ENCODE data around the gene NCKAP5. TPM values are rescaled to one million over a fixed set of nuclear protein-coding genes. Genes with fewer than 3 reads are reported as not detected.

NCKAP5 gene
- total and polyA plus RNA-seq, 2 of the 8 experiments (the other 6 are each of a cell fraction or from before 2014, with no cell fraction given), result 0.27 to 0.86 TPM

DNA sequence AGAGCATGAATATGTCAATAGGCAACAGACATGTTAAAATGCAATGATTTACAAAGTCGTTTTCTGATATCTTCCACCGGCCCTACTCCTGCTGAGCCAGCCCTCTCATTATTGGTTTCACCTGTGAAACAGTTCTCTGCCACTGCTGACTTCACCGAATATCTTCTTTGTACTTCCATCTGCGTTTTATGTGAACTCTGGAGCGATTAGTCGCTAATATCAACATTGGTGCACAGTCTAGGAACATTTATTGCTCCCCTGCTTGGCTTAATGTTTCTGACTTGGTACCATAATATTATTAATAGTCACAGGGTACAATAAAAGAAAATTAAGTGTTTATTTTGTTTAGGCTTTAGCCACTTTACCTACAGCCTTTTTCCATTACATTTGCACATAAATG is 105.5 kb downstream of the NCKAP5 start:
- H2BK15ac ChIP-seq (ENCODE audit: low read length), result no peak overlapping the region
- H2BK5ac ChIP-seq (ENCODE audit: low read depth, low read length), result no peak overlapping the region
- no peak overlapping the region for H4K5ac ChIP-seq (ENCODE audit: insufficient read length, low read depth, low read length)
- no peak overlapping the region for H2AFZ ChIP-seq (ENCODE audit: low read length)
- no peaks in the 10 kb centered on the region for H3K79me1 ChIP-seq (ENCODE audit: low read depth, low read length)
- H3K23me2 ChIP-seq (ENCODE audit: low read depth, low read length), result no peaks in the 10 kb centered on the region
- H3K27ac ChIP-seq (ENCODE audit: low read depth, low read length), result no peak overlapping the region
- H3K36me3 ChIP-seq (ENCODE audit: control insufficient read depth in 2 of 4, insufficient read depth in 4 of 4, low read length in 3 of 4), result no peaks in the 10 kb centered on the region
- no peaks in the 10 kb centered on the region for H3K9me3 ChIP-seq (ENCODE audit: insufficient read depth in 2 of 2, low read depth in 1 of 2, low read length in 1 of 2)
- no peaks in the 10 kb centered on the region for H3K79me2 ChIP-seq (ENCODE audit: control insufficient read depth in 1 of 2, insufficient read depth in 2 of 2, low read length in 2 of 2)
- no peak overlapping the region for H3K4ac ChIP-seq (replicated peaks; ENCODE audit: insufficient read length, low read depth, low read length)
- no peak for TF ChIP-seq RFX5 (IDR thresholded peaks at IDR 0.05; ENCODE audit: borderline replicate concordance, low read depth, low read length)
- TF ChIP-seq, protein P1, sequence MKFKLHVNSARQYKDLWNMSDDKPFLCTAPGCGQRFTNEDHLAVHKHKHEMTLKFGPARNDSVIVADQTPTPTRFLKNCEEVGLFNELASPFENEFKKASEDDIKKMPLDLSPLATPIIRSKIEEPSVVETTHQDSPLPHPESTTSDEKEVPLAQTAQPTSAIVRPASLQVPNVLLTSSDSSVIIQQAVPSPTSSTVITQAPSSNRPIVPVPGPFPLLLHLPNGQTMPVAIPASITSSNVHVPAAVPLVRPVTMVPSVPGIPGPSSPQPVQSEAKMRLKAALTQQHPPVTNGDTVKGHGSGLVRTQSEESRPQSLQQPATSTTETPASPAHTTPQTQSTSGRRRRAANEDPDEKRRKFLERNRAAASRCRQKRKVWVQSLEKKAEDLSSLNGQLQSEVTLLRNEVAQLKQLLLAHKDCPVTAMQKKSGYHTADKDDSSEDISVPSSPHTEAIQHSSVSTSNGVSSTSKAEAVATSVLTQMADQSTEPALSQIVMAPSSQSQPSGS (IDR thresholded peaks at IDR 0.05; ENCODE audit: low read length), result no peak
- no peak for TF ChIP-seq SAP30 (IDR thresholded peaks at IDR 0.05; ENCODE audit: insufficient read depth, insufficient replicate concordance, low read length)
- no peak for TF ChIP-seq SP1 (IDR thresholded peaks at IDR 0.05; ENCODE audit: low read depth, low read length)
- TF ChIP-seq SIN3A (conservative IDR thresholded peaks at IDR 0.05 in 1 of 2, IDR thresholded peaks at IDR 0.05 in 1 of 2; ENCODE audit: low read depth in 1 of 2, low read length in 2 of 2), result no peak
- TF ChIP-seq, protein P2, sequence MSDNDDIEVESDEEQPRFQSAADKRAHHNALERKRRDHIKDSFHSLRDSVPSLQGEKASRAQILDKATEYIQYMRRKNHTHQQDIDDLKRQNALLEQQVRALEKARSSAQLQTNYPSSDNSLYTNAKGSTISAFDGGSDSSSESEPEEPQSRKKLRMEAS (IDR thresholded peaks at IDR 0.05), result no peak
- no peak for TF ChIP-seq BRCA1 (IDR thresholded peaks at IDR 0.05; ENCODE audit: low read depth, low read length)
- TF ChIP-seq, protein P3, sequence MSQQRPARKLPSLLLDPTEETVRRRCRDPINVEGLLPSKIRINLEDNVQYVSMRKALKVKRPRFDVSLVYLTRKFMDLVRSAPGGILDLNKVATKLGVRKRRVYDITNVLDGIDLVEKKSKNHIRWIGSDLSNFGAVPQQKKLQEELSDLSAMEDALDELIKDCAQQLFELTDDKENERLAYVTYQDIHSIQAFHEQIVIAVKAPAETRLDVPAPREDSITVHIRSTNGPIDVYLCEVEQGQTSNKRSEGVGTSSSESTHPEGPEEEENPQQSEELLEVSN (IDR thresholded peaks at IDR 0.05), result no peak
- TF ChIP-seq BCL11A (IDR thresholded peaks at IDR 0.05; ENCODE audit: low read depth in 2 of 2, low read length in 2 of 2), result no peak
- H3K14ac ChIP-seq (ENCODE audit: insufficient read length), result no peak overlapping the region
- 90% methylated on average over 6 of the region's 6 CpGs; no CpG with 5 or more reads in 1 of the 2 experiments for WGBS, 2 experiments (ENCODE audit: extremely low coverage in 1 of 2, insufficient coverage in 1 of 2, insufficient read length in 1 of 2, insufficient replicate concordance in 2 of 2, low coverage in 1 of 2, low lambda C conversion rate in 2 of 2, missing lambda C conversion rate in 1 of 2)
- no peak overlapping the region for H3K56ac ChIP-seq (replicated peaks; ENCODE audit: insufficient read length, low read depth, low read length)
- H2AK5ac ChIP-seq (ENCODE audit: low read depth, low read length), result no peak overlapping the region
- no peak overlapping the region for H4K91ac ChIP-seq (replicated peaks; ENCODE audit: insufficient read length, low read length)
- ChIA-PET POLR2A (ENCODE audit: partially characterized antibody) (no interaction called here), CTCF (ENCODE audit: partially characterized antibody) (no interaction called here)
- H2BK20ac ChIP-seq (ENCODE audit: low read length), result no peak overlapping the region
- H4K8ac ChIP-seq (ENCODE audit: extremely low read depth, insufficient read depth, low read length), result no peak overlapping the region
- no peak overlapping the region for H3K9ac ChIP-seq (replicated peaks in 1 of 4; ENCODE audit: extremely low read depth in 1 of 4, low read depth in 3 of 4, low read length in 3 of 4)
- no peak overlapping the region for H2BK120ac ChIP-seq (replicated peaks; ENCODE audit: low read depth, low read length)
- no peaks in the 10 kb centered on the region for H4K20me1 ChIP-seq (replicated peaks in 1 of 2; ENCODE audit: control insufficient read depth in 1 of 2, insufficient read depth in 2 of 2, low read length in 2 of 2)
- DNase-seq (ENCODE audit: low read depth in 1 of 2, low spot score in 2 of 2), result no peak
- no peak overlapping the region for H2BK12ac ChIP-seq (ENCODE audit: low read depth, low read length)
- no peak overlapping the region for H3K4me2 ChIP-seq (ENCODE audit: insufficient read depth in 1 of 2, low read depth in 2 of 2, low read length in 2 of 2)
- no peaks in the 10 kb centered on the region for H3K27me3 ChIP-seq (replicated peaks in 1 of 4; ENCODE audit: control insufficient read depth in 3 of 4, extremely low read depth in 1 of 4, insufficient read depth in 3 of 4, low read length in 3 of 4)
- no peak for FAIRE-seq
- no peak overlapping the region for H3K4me3 ChIP-seq (ENCODE audit: extremely low read depth in 1 of 4, insufficient read depth in 2 of 4, low read depth in 3 of 4, low read length in 4 of 4)
- H3K23ac ChIP-seq (ENCODE audit: insufficient read length), result no peak overlapping the region
- H3K4me1 ChIP-seq (replicated peaks in 1 of 4; ENCODE audit: control insufficient read depth in 3 of 4, insufficient read depth in 4 of 4, low read length in 3 of 4), result no peaks in the 10 kb centered on the region
- H3K18ac ChIP-seq (ENCODE audit: extremely low read depth, low read length), result no peak overlapping the region
